HEK293T (cell line): Measurements from ENCODE around the gene SYNM.

Source experiments
- CTCF ChIA-PET: fragments of 350-600 bp; formaldehyde crosslinking; extraction: SDS; loops from one replicate; lab custom pipeline; 2021; ENCODE audit warnings: antibody characterized with exemption, inconsistent platforms; lab: Yijun Ruan, JAX
- POLR2A ChIA-PET: fragments of 350-600 bp; formaldehyde crosslinking; extraction: SDS; loops from one replicate; lab custom pipeline; 2020; ENCODE audit warnings: antibody characterized with exemption, inconsistent platforms; lab: Yijun Ruan, JAX
- DNase-seq: peaks from one replicate; pipeline ENCODE4 v3.0.0; 2012; ENCODE audit warnings: mixed read lengths; ENCODE audit errors: extremely low spot score
- ARNT ChIP-seq: fragments of 450-650 bp; IDR thresholded peaks from 2 replicates; pipeline ENCODE4 v1.6.1; 2017; ENCODE audit warnings: mild to moderate bottlenecking
- BHLHE40 ChIP-seq: fragments of 450-650 bp; IDR thresholded peaks from 2 replicates; pipeline ENCODE4 v1.6.1; 2016; ENCODE audit warnings: mild to moderate bottlenecking, moderate library complexity, borderline replicate concordance
- CTBP1 ChIP-seq: fragments of 450-650 bp; IDR thresholded peaks from 2 replicates; pipeline ENCODE4 v1.6.1; 2016; ENCODE audit warnings: borderline replicate concordance
- ELF4 ChIP-seq: fragments of 450-650 bp; IDR thresholded peaks from 2 replicates; pipeline ENCODE4 v1.6.1; 2017; ENCODE audit warnings: antibody characterized with exemption
- FOXA1 ChIP-seq: fragments of 450-650 bp; IDR thresholded peaks from 2 replicates; pipeline ENCODE4 v1.6.1; 2016; ENCODE audit warnings: mild to moderate bottlenecking
- FOXK2 ChIP-seq: fragments of 450-650 bp; IDR thresholded peaks from 2 replicates; pipeline ENCODE4 v1.6.1; 2016; ENCODE audit warnings: mild to moderate bottlenecking
- FOXM1 ChIP-seq: fragments of 450-650 bp; IDR thresholded peaks from 2 replicates; pipeline ENCODE4 v1.6.1; 2017; ENCODE audit warnings: mild to moderate bottlenecking, borderline replicate concordance
- HDGF ChIP-seq: fragments of 450-650 bp; IDR thresholded peaks from 2 replicates; pipeline ENCODE4 v1.6.1; 2017; ENCODE audit warnings: antibody characterized with exemption, borderline replicate concordance
- L3MBTL2 ChIP-seq: fragments of 450-650 bp; conservative IDR thresholded peaks from 2 replicates; pipeline ENCODE4 v1.6.1; 2016; ENCODE audit warnings: mild to moderate bottlenecking
- LEF1 ChIP-seq: fragments of 450-650 bp; IDR thresholded peaks from 2 replicates; pipeline ENCODE4 v1.6.1; 2017; ENCODE audit warnings: mild to moderate bottlenecking, borderline replicate concordance
- NFRKB ChIP-seq: fragments of 450-650 bp; IDR thresholded peaks from 2 replicates; pipeline ENCODE4 v1.6.1; 2016; ENCODE audit warnings: mild to moderate bottlenecking, moderate library complexity
- SP1 ChIP-seq: fragments of 450-650 bp; IDR thresholded peaks from 2 replicates; pipeline ENCODE4 v1.6.1; 2017
- SUZ12 ChIP-seq: fragments of 450-650 bp; IDR thresholded peaks from 2 replicates; pipeline ENCODE4 v1.6.1; 2016; ENCODE audit warnings: mild to moderate bottlenecking
- TARDBP ChIP-seq: fragments of 450-650 bp; IDR thresholded peaks from 2 replicates; pipeline ENCODE4 v1.6.1; 2016
- ZNF384 ChIP-seq: fragments of 450-650 bp; IDR thresholded peaks from 2 replicates; pipeline ENCODE4 v1.6.1; 2016
- TF ChIP-seq, protein P1 (sequence below): fragments of 450-650 bp; IDR thresholded peaks from 2 replicates; pipeline ENCODE4 v1.6.1; 2016

Gene SYNM

GRCh38 chr15:99169769-99170311, 65.0 kb downstream of the SYNM start:
- ChIA-PET CTCF (no interaction called here), POLR2A (no interaction called here)
- TF ChIP-seq ZNF384 (no peak), ARNT (no peak), L3MBTL2 (no peak)
- DNase-seq: no peak

DNA sequence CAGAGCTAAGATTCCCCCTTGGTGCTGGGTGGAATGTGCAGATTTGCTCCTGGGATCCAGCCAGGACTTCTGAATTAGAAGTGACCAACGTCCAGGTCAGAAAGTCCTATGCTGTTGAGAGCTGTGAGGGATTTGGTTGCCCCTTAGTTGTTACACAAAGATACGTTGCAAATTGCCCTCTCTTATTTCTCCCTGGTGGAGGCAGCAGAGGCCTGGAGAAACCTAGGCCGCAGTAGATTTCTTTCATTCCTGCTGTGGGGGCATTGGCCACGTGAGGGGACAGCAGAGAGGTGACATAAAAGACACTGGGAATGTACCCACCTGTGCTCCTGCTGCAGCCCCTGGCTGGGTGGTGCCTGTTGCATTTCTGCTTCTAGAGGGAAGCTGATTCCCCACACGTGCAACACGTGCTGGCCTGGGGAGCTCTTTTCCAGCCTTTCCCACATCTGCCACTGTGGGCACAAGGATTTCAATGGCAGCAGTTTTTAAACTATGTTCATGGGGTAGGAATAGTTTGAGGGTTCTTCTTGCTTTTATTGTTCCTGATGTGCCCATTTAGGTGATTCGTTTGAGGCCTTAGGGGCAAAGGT, 65.7 kb downstream of the SYNM start:
- CTCF ChIA-PET: no interaction called here
- DNase-seq: peak; percentile 4
- TF ChIP-seq FOXA1 (no peak), FOXK2 (no peak), NFRKB (no peak), FOXM1 (no peak), HDGF (no peak), ELF4 (no peak), LEF1 (no peak), L3MBTL2 (no peak), SUZ12 (no peak), ZNF384 (no peak), BHLHE40 (no peak), CTBP1 (no peak), TARDBP (no peak), ARNT (no peak)
- TF ChIP-seq, protein P1, sequence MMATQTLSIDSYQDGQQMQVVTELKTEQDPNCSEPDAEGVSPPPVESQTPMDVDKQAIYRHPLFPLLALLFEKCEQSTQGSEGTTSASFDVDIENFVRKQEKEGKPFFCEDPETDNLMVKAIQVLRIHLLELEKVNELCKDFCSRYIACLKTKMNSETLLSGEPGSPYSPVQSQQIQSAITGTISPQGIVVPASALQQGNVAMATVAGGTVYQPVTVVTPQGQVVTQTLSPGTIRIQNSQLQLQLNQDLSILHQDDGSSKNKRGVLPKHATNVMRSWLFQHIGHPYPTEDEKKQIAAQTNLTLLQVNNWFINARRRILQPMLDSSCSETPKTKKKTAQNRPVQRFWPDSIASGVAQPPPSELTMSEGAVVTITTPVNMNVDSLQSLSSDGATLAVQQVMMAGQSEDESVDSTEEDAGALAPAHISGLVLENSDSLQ: no peak
- POLR2A ChIA-PET: no interaction called here

GRCh38 chr15:99172171-99172570, 67.3 kb downstream of the SYNM start:
- DNase-seq: no peak
- TF ChIP-seq HDGF (no peak), LEF1 (no peak), ELF4 (no peak), SP1 (no peak)
- TF ChIP-seq, protein P1: no peak
- CTCF ChIA-PET: no interaction called here
- POLR2A ChIA-PET: no interaction called here

DNA sequence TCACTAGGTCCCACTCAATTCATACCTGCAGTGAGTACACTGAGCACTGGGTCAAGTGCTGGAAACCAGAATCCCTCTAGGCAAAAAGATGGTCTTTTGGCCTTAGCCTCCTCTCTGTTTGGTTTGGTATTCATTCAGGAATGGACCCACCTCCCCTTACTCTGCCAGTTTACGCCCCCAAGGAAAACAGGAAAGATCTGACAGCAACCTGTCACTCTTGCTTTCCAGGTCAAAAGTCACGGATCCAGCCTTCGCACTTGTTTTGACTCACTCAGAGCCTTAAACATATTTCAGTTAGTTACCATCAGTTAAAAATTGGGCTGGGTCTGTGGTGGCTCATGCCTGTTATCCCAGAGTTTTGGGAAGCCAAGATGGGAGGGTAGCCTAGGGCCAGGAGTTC, 68.1 kb downstream of the SYNM start:
- DNase-seq: no peak
- ChIA-PET CTCF (no interaction called here), POLR2A (no interaction called here)
- TF ChIP-seq FOXA1 (no peak), FOXK2 (no peak), SP1 (no peak)

- no peak for DNase-seq
- POLR2A ChIA-PET: no interaction called here
- TF ChIP-seq, protein P1: no peak
- TF ChIP-seq SUZ12 (no peak), SP1 (no peak), ARNT (no peak), BHLHE40 (no peak), ELF4 (no peak), FOXA1 (no peak), FOXK2 (no peak)
- CTCF ChIA-PET: no interaction called here
Observed at GRCh38 chr15:99174567-99175395, 69.9 kb downstream of the SYNM start.

DNA sequence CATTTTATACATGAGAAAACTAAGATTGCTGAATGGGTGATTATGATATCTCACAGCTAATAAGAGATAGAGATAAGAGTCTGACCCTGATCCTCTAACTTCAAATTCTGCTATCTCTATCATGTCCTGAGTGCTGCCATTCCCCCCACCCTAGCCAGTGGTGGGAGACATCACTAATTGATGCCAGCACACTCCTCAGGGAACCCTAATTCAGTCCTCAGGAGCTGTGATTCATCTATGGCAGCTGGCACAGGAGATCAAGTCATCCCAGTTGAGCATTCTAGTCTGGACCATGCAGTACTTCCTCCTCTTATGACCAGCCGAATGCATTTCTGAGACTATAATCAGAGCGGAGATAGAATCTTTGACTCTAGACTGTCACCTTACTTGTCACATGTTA, 71.9 kb downstream of the SYNM start:
- no peak for TF ChIP-seq ELF4
- TF ChIP-seq BHLHE40: no peak
- TF ChIP-seq ZNF384: no peak
- no peak for TF ChIP-seq L3MBTL2
- no peak for TF ChIP-seq LEF1
- no peak for TF ChIP-seq NFRKB
- no peak for TF ChIP-seq SP1
- TF ChIP-seq HDGF: no peak
- TF ChIP-seq TARDBP: no peak
- TF ChIP-seq ARNT: no peak
- no peak for TF ChIP-seq FOXK2
- TF ChIP-seq SUZ12: no peak
- TF ChIP-seq, protein P1: no peak
- TF ChIP-seq FOXA1: no peak
- TF ChIP-seq FOXM1: no peak
- no peak for TF ChIP-seq CTBP1
- ChIA-PET POLR2A (no interaction called here), CTCF (no interaction called here)
- DNase-seq: no peak
